HTERT RPE-1 (cell line): ENCODE results near the gene PRIMA1.

ENCODE experiments used
- in situ Hi-C: fragments of 300-500 bp; cut with MboI; formaldehyde crosslinking; loops from 4 replicates; pipeline ENCODE4 v1.14.3; 2020; ENCODE audit warnings: low sequenced_read_pairs

The PRIMA1 gene

DNA sequence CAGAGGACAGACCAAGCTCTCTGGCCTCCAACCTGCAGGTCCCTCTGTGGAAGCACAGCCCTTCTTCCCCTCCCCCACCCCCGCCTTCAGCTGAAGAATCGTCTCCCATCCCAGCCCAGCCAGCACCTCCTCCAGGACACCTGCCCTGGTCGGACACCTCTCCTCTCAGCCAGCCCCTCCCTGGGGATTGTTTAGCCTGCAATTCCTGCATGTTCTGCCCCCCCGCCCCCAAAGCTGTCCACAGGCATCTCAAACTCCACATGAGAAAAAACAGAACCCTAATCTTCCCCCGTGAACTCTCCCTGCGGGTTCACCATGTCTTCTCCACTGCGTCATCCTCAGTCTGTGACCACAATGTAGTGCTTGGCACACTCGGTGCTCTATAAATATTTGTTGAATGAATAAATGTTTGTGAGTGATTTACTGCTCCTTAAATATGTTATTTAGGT lies 24.1 kb downstream of the PRIMA1 start:
- in situ Hi-C loops: no loop called here

DNA sequence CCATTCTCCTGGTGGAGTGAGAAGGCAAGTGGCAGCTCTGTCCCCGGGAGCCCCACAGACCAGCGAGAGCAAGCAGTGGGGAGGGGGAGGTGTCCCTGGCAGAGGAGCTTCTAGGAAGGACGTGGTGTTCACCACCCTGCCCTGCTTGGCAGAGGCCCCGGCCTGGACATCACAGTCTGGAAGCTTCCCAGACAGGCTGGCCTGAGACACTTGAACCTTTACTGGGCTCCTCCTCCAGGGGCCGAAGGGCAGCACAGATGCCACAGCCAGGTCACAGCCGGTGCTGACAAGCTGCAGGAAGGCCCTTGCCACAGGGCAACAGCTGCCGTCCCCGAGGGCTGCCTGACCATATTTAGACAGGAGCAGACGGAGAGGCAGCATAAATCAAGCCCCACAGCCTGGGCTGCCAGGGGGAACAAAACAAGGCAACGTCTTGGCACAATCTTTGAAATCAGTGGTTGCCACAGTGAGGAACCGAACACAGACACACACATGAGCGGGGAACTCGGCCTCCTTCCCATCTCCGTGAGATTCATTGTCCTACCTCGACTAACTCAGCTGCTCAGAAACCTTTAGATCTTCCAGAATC lies 28.5 kb downstream of the PRIMA1 start:
- in situ Hi-C loops: no loop called here

DNA sequence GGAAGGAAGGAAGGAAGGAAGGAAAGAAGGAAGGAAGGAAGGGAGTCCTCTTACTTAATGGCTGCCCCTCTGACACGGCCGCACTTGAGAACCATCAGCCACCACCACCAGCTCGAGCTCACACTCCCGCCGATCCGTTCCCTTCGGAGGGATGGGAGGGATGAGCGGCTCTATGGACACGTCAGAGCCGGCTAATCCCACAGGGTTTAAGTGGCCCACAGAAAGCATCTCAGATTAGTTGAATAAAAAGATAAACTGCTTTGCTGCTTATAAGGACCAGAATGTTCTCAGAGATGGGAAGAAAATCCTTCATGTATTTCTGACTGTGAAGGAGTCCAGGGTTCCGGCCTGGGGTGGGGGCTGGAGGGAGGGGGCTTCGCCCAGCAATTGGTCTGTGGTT lies 31.1 kb downstream of the PRIMA1 start:
- in situ Hi-C loops: no loop called here

DNA sequence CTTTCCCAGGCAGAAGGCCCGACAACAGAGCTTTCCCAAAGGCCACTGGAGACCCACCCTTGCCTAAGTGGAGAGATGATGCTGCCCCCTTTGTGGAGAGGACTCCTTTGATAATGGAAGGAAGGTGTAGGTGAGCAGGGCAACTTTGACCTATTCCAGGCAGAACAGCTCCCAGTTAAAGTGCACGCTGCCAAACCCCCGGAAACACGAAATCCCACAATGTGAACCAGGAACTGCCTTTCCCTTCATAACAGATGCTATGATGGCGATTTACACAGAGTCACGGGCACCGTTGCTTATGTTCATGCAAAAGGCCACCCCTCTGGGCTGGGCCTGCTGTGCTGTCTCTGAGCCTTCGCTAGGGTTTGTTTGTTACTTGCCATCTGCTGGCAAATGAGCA lies 34.6 kb downstream of the PRIMA1 start:
- in situ Hi-C loops: no loop called here

DNA sequence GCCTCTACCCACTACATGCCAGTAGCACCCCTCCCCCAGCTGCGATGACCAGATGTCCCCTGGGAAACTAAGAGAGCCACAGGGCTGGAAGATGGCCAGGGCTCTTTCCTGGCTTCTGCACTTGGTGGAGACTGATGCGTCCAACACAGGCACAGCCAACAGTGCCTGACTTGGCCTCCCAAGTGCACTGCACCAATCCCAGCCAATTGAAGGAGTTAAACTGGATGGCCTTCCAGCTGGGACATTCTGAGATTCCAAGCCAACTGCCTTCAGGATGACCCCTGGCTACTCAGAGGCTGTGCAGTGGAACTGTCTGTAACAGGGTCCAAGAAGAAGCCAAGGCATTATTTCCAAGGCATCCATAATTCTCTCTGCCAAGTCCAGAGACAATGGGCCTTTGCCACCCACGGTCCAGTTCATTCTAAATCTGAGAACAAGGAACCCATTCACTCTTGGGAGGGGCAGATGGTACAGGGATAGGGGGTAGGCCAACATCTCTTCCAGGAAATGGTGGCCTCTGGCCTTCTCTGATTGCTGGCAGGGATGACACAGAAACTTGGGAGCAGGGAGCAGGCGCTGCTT lies 35.2 kb downstream of the PRIMA1 start:
- in situ Hi-C loops: no loop called here

DNA sequence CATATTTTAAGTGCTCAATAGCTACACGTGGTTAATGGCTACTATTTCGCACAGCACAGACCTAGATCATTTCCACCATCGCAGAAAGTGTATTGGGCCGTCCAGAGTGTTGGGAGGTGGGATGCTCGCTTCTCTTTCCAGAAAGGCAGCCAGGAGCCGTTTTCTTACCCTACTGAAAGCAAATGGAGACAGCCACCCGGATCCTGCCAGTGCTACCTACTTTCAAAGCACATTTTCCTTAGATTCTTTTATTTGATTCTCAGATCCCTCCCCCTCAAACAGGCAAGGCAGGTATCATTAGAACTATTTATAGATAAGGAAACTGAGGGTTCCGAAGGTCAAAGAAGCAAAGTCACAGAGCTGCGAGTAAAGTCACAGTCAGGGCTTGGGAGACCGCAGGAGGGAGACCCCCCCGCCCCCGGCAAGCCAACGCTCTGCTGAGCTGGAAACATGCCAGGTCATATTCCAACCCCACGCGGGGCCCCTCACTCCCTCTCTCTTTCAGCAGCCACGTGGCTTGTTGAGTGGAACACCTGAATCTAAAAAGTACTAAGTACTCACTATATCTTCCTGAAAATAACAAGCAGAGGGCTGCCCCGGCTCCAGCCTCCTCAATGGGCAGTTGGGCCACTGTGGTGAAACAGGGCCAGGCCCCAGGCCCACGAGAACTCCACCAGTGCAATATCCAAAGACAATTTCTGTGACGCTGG lies 36.2 kb downstream of the PRIMA1 start:
- in situ Hi-C loops: no loop called here

DNA sequence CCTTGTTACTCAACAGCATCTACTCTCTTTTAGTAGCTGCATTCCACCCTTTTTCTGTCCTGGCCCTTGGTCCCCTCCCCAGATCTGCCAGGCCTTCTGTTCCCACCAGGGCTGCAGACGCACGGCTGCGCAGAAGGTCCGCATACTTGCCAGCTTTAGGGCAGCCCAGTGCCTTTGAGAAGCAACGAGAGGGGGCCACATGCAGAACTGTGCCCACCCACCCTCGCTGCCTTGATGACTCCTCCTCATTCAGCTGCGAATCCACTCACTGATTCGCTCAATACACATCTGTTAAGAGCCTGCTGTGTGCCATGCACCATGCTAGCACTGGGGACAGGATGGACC lies 39.2 kb downstream of the PRIMA1 start:
- in situ Hi-C loops: no loop called here

DNA sequence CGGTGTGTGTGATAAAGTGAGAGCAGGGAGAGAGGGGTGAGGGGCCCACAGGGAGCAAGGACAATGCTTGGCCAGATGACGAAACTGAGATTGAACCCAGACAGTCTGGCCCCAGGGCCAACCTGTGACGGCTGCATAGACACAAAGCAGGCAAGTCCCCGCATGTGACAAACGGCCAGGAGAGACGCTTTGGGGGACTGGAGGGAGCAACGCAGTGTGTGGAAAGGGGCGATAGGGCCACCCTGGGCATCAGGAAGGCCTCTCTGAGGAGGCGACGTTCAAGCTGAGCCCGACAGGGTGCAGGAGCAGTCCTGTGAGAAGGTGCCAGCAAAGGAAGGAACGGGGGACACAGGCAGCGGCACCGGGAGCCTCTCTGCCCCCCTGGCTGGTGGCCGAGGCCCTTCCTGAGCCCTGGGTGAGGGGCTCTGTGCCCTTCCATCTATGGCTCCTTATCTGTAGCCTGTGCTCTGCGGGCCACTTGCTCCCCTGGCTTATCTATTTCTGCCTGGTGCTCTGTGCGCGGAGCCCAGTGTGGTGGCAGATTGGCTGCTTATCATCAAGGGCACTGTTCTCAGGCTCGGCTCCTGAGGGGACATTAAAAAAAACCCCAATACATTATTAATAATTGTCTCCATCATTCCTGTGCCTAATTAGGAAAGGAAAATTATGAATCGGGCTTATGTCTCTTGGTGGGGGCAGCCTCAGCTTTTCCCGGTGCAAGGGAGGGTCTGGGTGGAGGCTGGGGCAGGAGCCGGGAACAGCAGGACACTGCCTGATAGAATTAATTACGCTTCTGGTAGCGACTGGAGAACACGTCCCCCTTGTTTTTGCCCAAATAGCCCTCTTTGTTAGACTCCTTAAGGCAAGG lies 39.8 kb downstream of the PRIMA1 start:
- in situ Hi-C loops: no loop called here

DNA sequence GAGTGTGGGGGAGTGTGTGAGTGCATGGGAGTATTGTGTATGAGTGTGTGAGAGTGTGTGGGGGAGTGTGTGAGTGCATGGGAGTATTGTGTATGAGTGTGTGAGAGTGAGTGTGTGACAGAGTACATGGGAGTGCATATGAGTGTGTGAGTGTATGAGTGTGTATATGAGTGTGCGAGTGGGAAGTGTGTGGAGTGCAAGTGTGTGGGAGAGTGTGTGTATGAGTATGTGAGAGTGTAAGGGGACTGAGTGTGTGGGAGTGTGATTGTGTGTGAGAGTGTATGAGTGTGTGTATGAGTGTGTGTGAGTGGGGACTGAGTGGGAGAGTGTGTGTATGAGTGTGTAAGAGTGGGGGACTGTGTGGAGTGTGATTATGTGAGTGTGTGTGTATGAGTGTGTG lies 40.7 kb downstream of the PRIMA1 start:
- in situ Hi-C loops: no loop called here

DNA sequence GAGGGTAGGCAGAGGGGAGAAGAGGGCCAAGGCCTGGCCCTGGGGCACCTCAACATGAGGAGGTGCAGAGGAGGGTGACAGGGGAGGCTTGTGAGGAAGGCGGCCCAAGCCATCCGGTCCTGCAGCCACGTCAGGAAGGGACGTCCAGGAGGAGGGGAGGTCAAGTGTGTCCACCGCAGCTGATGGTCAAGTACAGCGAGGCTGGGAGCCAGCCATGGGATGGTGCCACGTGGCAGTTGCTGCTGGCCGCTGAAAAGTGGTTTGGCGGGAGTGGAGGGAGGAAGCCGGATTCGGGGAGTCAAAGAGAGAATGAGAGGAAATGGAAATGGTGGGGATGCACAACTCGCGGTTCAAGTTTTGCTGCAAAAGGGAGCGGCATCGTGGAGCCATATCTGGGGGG lies 41.2 kb downstream of the PRIMA1 start:
- in situ Hi-C loops: no loop called here

DNA sequence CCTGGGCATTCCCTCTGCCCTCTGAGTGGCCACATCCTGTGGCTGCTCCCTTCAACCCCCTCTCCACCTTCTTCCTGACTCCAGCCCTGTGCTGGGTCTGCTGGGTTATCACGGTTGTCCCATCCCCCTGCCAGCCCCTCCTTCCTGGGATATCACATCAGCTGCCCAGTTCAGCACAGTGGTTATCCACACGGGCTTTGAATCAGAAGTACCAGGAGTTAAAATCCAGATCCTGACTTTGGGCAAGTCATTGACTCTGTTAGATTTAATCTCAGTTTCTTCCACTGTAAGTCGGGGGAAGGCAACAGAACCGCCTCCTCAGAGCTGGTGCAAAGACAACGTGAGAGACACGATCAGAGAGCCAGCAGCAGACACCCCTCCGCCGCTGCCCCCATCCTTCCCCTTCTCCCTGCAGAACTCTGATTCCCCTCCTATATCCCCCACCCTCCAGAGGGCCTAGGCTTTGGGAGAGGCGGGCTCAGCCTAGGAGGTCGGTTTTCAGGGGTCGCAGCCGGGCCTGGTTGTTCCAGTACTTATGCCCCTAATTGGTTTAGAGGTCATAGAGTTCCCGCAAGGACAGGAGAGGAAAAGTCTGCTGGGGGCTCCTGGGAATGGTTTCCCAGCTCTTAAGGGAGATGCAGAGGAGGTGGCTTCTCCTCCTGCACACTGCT lies 42.5 kb downstream of the PRIMA1 start:
- in situ Hi-C loops: no loop called here

DNA sequence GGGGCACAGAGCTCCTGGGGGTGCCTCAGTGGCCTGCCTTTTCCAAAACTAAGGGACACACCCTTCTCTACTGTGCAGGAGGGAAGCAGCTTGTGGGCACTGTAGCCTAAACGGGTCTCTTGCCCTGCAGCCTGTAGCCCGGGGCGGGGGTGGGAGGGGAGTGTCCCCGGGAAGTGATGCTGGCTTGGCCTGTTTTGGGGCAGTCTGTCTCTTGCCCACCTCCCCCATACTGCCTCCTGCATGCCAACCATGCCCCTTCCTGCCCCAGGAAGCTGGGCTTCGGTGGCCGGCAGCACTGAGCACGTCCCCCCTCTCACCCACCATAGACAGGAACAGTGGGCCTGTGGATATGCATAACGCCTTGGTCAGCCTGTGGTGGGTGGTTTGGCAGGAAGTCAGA lies 43.4 kb downstream of the PRIMA1 start:
- in situ Hi-C loops: no loop called here

DNA sequence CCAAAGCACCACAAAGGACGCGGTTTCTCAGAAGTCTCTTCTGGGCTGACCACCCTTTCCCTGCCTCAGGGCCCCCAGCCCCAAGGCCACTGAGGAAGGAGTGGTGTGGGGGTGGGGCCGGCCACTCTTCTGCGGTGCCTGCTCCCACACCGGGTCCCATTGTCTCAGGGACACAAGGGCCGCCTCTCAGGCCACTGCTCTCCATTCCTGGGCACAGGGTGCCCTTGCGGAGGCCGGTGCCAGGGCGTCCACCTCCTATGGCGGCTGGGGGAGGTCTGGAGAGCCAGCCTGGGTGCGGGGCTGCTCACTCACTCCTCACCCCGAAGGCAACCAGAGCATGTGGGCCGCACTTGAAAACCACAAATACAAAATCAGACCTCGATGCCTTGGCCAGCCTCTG lies 44.1 kb downstream of the PRIMA1 start:
- in situ Hi-C loops: no loop called here

DNA sequence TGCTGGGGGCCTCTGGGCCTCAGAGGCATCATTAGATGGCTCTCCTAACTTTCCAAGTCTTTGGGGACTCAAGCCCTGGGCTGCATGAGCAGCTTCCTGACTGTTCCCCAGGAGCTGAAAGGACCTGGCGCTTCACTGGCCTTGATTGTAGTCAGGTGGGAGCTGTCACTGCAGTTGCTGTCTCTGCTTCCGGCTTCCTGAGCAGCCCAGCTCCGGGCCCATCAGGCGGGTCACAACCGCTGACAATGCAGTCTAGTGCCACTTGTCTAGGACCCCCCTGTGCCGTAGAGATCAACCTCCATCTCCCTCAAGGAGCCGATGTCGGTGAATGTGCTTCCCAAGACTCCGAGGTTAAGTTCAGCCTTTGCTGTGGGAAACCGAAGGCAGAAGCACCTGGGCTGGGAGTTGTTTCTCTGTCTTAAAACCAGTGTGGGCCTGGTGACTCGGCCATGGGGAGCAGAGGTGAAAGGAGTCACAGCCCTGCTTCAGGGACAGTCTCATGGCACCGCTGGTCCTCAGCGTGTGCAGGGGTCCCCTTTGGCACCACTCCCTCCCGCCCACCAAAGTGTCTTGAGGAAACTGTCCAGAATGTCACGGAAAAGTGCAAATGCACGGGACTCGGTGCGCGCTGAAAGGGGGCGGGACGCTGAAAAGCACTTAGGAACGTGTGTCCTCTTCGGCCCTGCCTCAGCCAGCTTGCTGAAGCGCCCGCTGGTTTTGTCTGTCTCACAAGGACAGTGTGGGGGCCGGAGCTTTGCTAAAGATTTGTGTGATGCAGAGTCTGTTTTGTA lies 44.8 kb downstream of the PRIMA1 start:
- in situ Hi-C loops: no loop called here

DNA sequence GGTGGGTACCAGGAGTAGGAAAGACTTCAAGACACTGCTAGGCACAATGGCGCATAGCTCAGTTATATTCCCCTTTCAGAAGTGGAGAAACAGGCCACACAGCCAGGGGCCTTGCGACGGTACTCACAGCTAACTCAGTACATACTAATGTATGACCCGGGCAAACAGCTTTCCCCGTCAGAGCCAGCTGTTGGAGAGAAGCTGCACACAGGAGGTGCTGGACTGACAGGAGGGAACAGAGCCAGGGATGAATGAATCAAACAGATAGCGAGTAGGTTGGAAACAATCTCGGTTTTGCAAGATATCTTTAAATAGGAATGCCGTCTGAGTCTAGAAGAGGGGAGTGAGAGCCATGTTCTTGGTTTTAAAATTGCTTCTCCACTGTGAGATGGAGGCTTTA lies 45.5 kb downstream of the PRIMA1 start:
- in situ Hi-C loops: no loop called here

DNA sequence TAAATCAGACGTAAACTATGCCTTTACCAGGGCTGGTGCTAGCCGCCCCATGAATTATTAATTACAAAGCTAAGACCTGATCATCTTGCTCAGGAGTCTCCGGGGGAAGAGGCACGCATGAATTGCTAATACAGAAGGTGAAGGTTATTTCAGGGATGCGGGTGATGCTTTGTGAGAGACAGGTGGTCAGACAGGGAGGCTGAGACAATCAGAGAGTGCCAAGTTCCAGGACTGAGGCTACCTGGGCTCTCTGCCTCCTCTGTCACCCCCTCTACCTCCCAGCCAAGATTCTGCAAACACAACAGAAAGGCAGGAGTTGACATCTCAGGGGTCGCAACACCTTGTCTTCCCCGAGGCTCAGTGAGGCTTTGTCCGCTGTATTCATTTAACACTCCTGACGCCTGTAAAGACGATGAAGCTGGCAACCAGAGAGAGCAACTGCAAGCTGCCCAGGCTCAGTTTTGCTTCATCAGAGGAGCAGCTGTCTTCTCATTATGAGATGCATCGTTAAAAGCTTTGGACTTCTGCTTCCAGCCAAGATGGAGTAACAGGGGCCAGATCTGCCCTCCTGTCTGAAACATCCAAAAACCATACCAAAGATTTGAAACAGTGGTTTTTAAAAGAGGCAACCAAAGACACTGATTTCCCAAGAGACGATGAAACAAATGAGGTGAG lies 46.6 kb downstream of the PRIMA1 start:
- in situ Hi-C loops: no loop called here

DNA sequence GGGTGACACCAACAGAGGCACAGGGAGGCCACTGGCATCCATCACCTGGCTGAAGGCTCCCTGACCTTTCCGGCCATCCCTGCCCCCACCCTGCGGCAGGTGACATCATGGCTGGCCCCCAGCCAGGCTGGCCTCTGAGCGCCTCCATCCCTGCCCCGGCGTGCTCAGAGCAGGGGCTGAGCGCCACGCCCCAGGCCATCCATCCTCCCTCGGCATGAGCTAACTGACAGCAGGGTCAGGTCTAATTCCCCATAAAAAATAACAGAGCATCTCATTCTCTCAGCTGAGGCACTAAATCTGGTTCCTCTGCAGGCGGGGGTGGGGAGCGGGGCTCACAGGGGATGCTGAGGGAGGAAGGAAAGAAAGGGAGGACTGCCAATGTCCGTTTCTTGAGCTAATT lies 50.7 kb downstream of the PRIMA1 start:
- in situ Hi-C loops: no loop called here

DNA sequence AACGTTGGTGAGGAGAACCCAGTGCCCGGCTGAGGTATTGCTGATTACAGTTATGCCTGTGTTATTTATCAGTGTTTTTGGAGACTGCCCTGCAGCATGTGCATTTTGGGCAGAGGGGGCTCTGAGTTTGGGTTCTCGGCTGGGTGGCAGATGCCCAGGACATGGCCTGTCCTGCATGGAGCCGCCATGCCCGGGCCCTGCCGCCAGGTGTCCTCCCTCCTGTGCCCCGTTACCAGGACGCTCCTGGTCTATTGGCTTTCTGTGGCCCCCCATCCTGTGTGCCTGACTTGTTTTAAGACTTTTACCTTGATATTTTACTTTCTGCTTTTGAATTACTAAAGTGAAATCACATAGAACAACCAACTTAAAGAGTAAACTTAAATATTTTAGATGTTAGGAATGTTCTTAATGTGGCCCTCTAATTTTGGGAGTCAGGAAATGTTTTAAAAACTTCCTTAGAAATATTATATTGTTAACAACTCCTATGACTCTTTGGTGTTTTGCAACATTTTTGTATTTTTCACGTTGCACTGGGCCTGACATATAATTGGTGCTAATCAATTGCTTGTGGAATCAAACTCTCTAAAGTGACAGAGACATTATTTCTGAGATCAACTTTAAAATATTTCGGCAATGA lies 51.8 kb downstream of the PRIMA1 start:
- in situ Hi-C loops: no loop called here

DNA sequence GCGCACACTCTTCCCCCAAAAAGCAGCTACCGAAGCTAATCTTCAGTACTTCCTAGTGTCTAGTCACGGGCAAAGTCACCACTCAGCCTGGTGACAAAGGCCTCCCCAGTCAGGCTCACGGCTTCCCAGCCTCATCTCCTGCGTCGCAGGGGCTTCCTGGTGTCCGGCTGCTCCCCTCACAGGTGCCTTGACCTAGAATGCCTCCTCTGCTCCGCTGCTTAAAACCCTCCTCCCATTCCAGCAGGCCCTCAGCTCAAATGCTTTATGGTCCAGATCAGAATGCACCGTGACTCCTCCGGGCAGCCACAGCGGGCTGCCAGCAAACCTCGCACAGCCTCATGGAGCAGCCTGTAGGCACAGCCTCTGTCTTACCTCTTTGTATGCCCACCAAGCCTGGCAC lies 53.1 kb downstream of the PRIMA1 start:
- in situ Hi-C loops: no loop called here
